GM21619 (cell line): ENCODE results near the gene PKP4.

Experiments
- ATAC-seq: cut with Tn5 transposase; IDR thresholded peaks from one replicate; pipeline ENCODE4 v1.9.1; 2021; ENCODE audit not compliant: unreplicated experiment

Gene PKP4

GRCh38 chr2:158731386-158731785, 274.6 kb downstream of the PKP4 start:
- no peak for ATAC-seq
